HT-29 (cell line): ENCODE measurements around the gene STAT1. TPM values are rescaled to one million over a fixed set of nuclear protein-coding genes. Genes with fewer than 3 reads are reported as not detected.

ENCODE experiments used
- DNase-seq: peaks from one replicate; pipeline ENCODE4 v3.0.0-alpha.2; 2015; ENCODE audit warnings: low spot score
- total RNA-seq: library from RNA; depleted of rRNA; stranded (reverse); fragments of >200 nt; shearing (Covaris generic); gene quantifications from 2 replicates; pipeline ENCODE4 v1.2.3, GENCODE V29; 2014; rRNA removed

STAT1 gene
- total RNA-seq = 44.0 and 52.8 TPM in 2 replicates

GRCh38 chr2:191013932-191014652 is at the start of gene STAT1:
Gene STAT1 (minus strand): TSS chr2:191014171. CDS start chr2:191010003, 4,168 bp downstream.
- DNase-seq = peak; percentile 93

GRCh38 chr2:191063584-191063983 is 49.6 kb upstream of the STAT1 start:
- DNase-seq = no peak

- DNase-seq = no peak
Measured at GRCh38 chr2:191061381-191061980, 47.5 kb upstream of the STAT1 start.

GRCh38 chr2:191059308-191059707 is 45.3 kb upstream of the STAT1 start:
- DNase-seq = no peak

- no peak for DNase-seq
Measured at GRCh38 chr2:191056228-191056627, 42.3 kb upstream of the STAT1 start.

GRCh38 chr2:191053256-191053655 is 39.3 kb upstream of the STAT1 start:
- DNase-seq = no peak

GRCh38 chr2:191051825-191052778 is 38.1 kb upstream of the STAT1 start:
- DNase-seq = peak; percentile 71

- DNase-seq = no peak
Measured at GRCh38 chr2:191051177-191051576, 37.2 kb upstream of the STAT1 start.

GRCh38 chr2:191050640-191050987 is 36.6 kb upstream of the STAT1 start:
- DNase-seq = no peak

- DNase-seq = no peak
Measured at GRCh38 chr2:191049728-191050639, 36.0 kb upstream of the STAT1 start.

- DNase-seq = no peak
Measured at GRCh38 chr2:191048073-191048472, 34.1 kb upstream of the STAT1 start.

GRCh38 chr2:191045141-191045540 is 31.2 kb upstream of the STAT1 start:
- DNase-seq = no peak

- DNase-seq = no peak
Measured at GRCh38 chr2:191043438-191043837, 29.5 kb upstream of the STAT1 start.

- DNase-seq = peak; percentile 75
Measured at GRCh38 chr2:191041418-191042161, 27.6 kb upstream of the STAT1 start.

- no peak for DNase-seq
Measured at GRCh38 chr2:191039616-191040015, 25.6 kb upstream of the STAT1 start.

- no peak for DNase-seq
Measured at GRCh38 chr2:191038741-191039140, 24.8 kb upstream of the STAT1 start.

GRCh38 chr2:191038241-191038725 is 24.3 kb upstream of the STAT1 start:
- DNase-seq = no peak

GRCh38 chr2:191037351-191037750 is 23.4 kb upstream of the STAT1 start:
- DNase-seq = no peak

GRCh38 chr2:191036363-191036762 is 22.4 kb upstream of the STAT1 start:
- no peak for DNase-seq
